ENCODE measurements around the gene STARD13.

The STARD13 gene

DNA sequence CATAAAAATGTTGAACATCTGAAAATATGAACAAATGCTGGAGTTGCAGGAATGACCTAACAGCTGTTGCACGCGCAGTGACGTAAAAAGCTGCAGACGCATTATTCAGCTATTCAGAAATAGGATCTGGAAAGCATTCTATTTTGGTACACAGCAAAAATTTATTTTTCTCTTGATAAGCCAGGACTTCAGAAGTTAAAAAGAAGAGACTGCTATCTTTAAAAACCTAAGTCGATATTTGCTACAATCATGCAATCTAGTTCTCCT, 36.9 kb upstream of the STARD13 start:
- H3K36me3 ChIP-seq (ENCODE audit: control insufficient read depth in 2 of 2, insufficient read depth in 2 of 2, low read length in 2 of 2), result no peaks in the 10 kb centered on the region
- no peak overlapping the region for H3K9ac ChIP-seq (ENCODE audit: low read length in 2 of 2)
- H3K4me1 ChIP-seq (ENCODE audit: control insufficient read depth, insufficient read depth, low read length), result no peaks in the 10 kb centered on the region
- H3K9me3 ChIP-seq (ENCODE audit: control insufficient read depth in 2 of 2, low read length in 2 of 2), result no peaks in the 10 kb centered on the region
- H3K27me3 ChIP-seq (ENCODE audit: control insufficient read depth in 1 of 2, insufficient read depth in 2 of 2, low read length in 2 of 2), result no peaks in the 10 kb centered on the region
- H3K27ac ChIP-seq (ENCODE audit: low read length), result no peak overlapping the region
- H3K4me3 ChIP-seq (ENCODE audit: low read length in 2 of 2), result no peak overlapping the region

GRCh38 chr13:33321686-33322542, 36.4 kb upstream of the STARD13 start:
- Histone ChIP-seq H3K27ac (ENCODE audit: low read length) (no peak overlapping the region), H3K4me1 (ENCODE audit: control insufficient read depth, insufficient read depth, low read length) (no peaks in the 10 kb centered on the region), H3K9ac (ENCODE audit: low read length in 2 of 2) (no peak overlapping the region), H3K9me3 (ENCODE audit: control insufficient read depth in 2 of 2, low read length in 2 of 2) (no peaks in the 10 kb centered on the region), H3K36me3 (ENCODE audit: control insufficient read depth in 2 of 2, insufficient read depth in 2 of 2, low read length in 2 of 2) (no peaks in the 10 kb centered on the region), H3K27me3 (ENCODE audit: control insufficient read depth in 1 of 2, insufficient read depth in 2 of 2, low read length in 2 of 2) (no peaks in the 10 kb centered on the region), H3K4me3 (ENCODE audit: low read length in 2 of 2) (no peak overlapping the region)

GRCh38 chr13:33319859-33320258, 34.3 kb upstream of the STARD13 start:
- H3K4me1 ChIP-seq (ENCODE audit: control insufficient read depth, insufficient read depth, low read length), result no peaks in the 10 kb centered on the region
- no peaks in the 10 kb centered on the region for H3K9me3 ChIP-seq (ENCODE audit: control insufficient read depth in 2 of 2, low read length in 2 of 2)
- H3K27ac ChIP-seq (ENCODE audit: low read length), result no peak overlapping the region
- H3K9ac ChIP-seq (ENCODE audit: low read length in 2 of 2), result no peak overlapping the region
- H3K36me3 ChIP-seq (ENCODE audit: control insufficient read depth in 2 of 2, insufficient read depth in 2 of 2, low read length in 2 of 2), result no peaks in the 10 kb centered on the region
- H3K27me3 ChIP-seq (ENCODE audit: control insufficient read depth in 1 of 2, insufficient read depth in 2 of 2, low read length in 2 of 2), result no peaks in the 10 kb centered on the region
- H3K4me3 ChIP-seq (ENCODE audit: low read length in 2 of 2), result no peak overlapping the region

GRCh38 chr13:33318744-33319143, 33.2 kb upstream of the STARD13 start:
- Histone ChIP-seq H3K4me1 (ENCODE audit: control insufficient read depth, insufficient read depth, low read length) (no peaks in the 10 kb centered on the region), H3K9ac (ENCODE audit: low read length in 2 of 2) (no peak overlapping the region), H3K27me3 (ENCODE audit: control insufficient read depth in 1 of 2, insufficient read depth in 2 of 2, low read length in 2 of 2) (no peaks in the 10 kb centered on the region), H3K4me3 (ENCODE audit: low read length in 2 of 2) (no peak overlapping the region), H3K36me3 (ENCODE audit: control insufficient read depth in 2 of 2, insufficient read depth in 2 of 2, low read length in 2 of 2) (no peaks in the 10 kb centered on the region), H3K27ac (ENCODE audit: low read length) (no peak overlapping the region), H3K9me3 (ENCODE audit: control insufficient read depth in 2 of 2, low read length in 2 of 2) (no peaks in the 10 kb centered on the region)

DNA sequence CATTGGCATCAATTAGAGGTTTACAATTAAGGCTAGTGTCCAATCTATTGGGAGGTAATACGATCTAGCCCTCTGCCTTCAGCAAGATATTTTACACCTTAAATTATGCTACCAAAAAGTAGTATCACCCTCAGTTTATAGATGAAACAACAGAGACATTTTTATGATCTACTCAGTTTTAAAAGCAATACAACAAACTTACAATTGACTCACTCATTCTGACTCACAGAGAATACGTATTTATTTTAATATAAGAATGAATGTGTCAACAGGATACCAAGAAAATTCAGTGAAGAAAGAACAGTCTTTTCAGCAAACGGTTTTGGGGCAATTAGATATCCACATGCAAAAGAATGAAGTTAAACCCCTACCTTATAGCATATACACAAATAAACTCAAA, 32.5 kb upstream of the STARD13 start:
- H3K27me3 ChIP-seq (ENCODE audit: control insufficient read depth in 1 of 2, insufficient read depth in 2 of 2, low read length in 2 of 2), result no peaks in the 10 kb centered on the region
- H3K27ac ChIP-seq (ENCODE audit: low read length), result no peak overlapping the region
- no peaks in the 10 kb centered on the region for H3K4me1 ChIP-seq (ENCODE audit: control insufficient read depth, insufficient read depth, low read length)
- H3K9ac ChIP-seq (ENCODE audit: low read length in 2 of 2), result no peak overlapping the region
- no peaks in the 10 kb centered on the region for H3K36me3 ChIP-seq (ENCODE audit: control insufficient read depth in 2 of 2, insufficient read depth in 2 of 2, low read length in 2 of 2)
- no peak overlapping the region for H3K4me3 ChIP-seq (ENCODE audit: low read length in 2 of 2)
- no peaks in the 10 kb centered on the region for H3K9me3 ChIP-seq (ENCODE audit: control insufficient read depth in 2 of 2, low read length in 2 of 2)

GRCh38 chr13:33316890-33317289, 31.3 kb upstream of the STARD13 start:
- Histone ChIP-seq H3K27ac (ENCODE audit: low read length) (no peak overlapping the region), H3K9me3 (ENCODE audit: control insufficient read depth in 2 of 2, low read length in 2 of 2) (no peaks in the 10 kb centered on the region), H3K27me3 (ENCODE audit: control insufficient read depth in 1 of 2, insufficient read depth in 2 of 2, low read length in 2 of 2) (no peaks in the 10 kb centered on the region), H3K9ac (ENCODE audit: low read length in 2 of 2) (no peak overlapping the region), H3K36me3 (ENCODE audit: control insufficient read depth in 2 of 2, insufficient read depth in 2 of 2, low read length in 2 of 2) (no peaks in the 10 kb centered on the region), H3K4me1 (ENCODE audit: control insufficient read depth, insufficient read depth, low read length) (no peaks in the 10 kb centered on the region), H3K4me3 (ENCODE audit: low read length in 2 of 2) (no peak overlapping the region)

DNA sequence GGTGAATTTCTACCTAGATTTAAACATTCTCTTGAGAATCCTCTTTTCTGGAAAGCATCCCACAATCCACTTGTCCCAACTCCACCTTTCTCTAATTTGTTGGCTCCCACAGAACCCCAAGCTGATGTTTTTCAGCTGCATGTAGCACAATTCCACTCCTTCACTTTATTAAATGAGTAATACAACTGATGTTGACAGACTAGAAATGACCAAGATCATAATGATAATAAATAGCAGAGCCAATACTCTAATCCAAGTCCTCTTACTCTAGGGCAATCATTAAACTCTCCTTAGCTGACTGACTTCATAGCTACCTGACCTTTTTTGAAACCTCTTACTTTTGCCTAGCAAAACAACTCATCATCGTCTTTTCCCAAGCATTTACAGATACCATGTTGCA, 27.9 kb upstream of the STARD13 start:
- Histone ChIP-seq H3K27me3 (ENCODE audit: control insufficient read depth in 1 of 2, insufficient read depth in 2 of 2, low read length in 2 of 2) (no peaks in the 10 kb centered on the region), H3K4me3 (ENCODE audit: low read length in 2 of 2) (no peak overlapping the region), H3K27ac (ENCODE audit: low read length) (no peak overlapping the region), H3K9me3 (ENCODE audit: control insufficient read depth in 2 of 2, low read length in 2 of 2) (no peaks in the 10 kb centered on the region), H3K36me3 (ENCODE audit: control insufficient read depth in 2 of 2, insufficient read depth in 2 of 2, low read length in 2 of 2) (no peaks in the 10 kb centered on the region), H3K9ac (ENCODE audit: low read length in 2 of 2) (no peak overlapping the region), H3K4me1 (ENCODE audit: control insufficient read depth, insufficient read depth, low read length) (no peaks in the 10 kb centered on the region)

DNA sequence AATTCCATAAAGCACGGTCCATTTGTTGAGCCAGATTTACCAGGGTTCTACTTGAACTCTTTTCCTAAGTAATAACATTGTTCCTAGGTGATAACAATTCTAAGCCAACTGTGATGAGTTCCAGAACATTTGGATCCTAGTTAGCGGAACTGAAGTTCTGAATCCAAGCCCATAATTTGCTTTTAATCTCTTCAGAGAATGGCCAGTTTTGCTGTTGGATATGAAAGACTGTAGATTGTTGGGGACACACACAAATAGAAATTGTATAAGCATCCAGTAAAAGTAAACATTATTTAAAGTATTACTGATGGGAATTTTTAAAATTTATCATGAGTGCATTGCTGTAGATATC, 27.3 kb upstream of the STARD13 start:
- H3K27me3 ChIP-seq (ENCODE audit: control insufficient read depth in 1 of 2, insufficient read depth in 2 of 2, low read length in 2 of 2), result no peaks in the 10 kb centered on the region
- no peak overlapping the region for H3K9ac ChIP-seq (ENCODE audit: low read length in 2 of 2)
- no peak overlapping the region for H3K27ac ChIP-seq (ENCODE audit: low read length)

DNA sequence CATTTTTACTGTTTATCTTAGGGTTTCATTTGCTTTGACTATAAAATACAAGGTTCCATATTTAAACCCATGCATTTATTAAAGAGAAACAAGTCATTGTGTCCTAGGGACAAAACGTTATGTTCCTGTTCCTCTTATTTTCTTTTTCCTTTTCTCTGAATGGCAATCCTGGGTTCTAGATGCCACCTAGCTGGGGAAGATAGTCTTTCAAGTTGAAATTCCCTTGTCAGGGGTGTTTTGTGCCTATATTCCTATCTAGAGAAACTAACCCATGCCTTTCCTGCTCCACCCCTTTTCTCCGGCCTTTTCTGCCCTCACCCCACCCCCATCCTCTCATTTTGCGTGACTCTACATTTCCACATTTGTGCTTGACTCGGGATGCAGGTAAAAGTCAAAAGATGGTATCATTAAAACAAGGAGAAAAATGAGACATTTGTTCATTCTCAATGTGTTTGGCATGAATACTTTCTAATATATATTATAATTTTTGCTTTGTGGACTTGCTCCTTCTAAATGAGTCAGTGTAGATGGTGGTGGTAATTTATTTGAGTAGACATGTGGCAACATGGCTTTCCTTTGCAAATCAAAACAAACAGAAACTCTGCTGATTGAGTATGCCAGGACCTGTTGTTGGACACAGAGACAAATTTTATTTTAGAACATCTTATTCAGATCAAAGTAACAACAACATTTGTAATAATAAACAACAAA, 26.8 kb upstream of the STARD13 start:
- Histone ChIP-seq H3K4me1 (ENCODE audit: control insufficient read depth, insufficient read depth, low read length) (no peaks in the 10 kb centered on the region), H3K9me3 (ENCODE audit: control insufficient read depth in 2 of 2, low read length in 2 of 2) (no peaks in the 10 kb centered on the region), H3K27me3 (ENCODE audit: control insufficient read depth in 1 of 2, insufficient read depth in 2 of 2, low read length in 2 of 2) (no peaks in the 10 kb centered on the region), H3K9ac (ENCODE audit: low read length in 2 of 2) (no peak overlapping the region), H3K36me3 (ENCODE audit: control insufficient read depth in 2 of 2, insufficient read depth in 2 of 2, low read length in 2 of 2) (no peaks in the 10 kb centered on the region), H3K4me3 (ENCODE audit: low read length in 2 of 2) (no peak overlapping the region), H3K27ac (ENCODE audit: low read length) (no peak overlapping the region)

More for the DNA sequence above, 27.3 kb upstream of the STARD13 start:
- no peaks in the 10 kb centered on the region for H3K9me3 ChIP-seq (ENCODE audit: control insufficient read depth in 2 of 2, low read length in 2 of 2)
- H3K36me3 ChIP-seq (ENCODE audit: control insufficient read depth in 2 of 2, insufficient read depth in 2 of 2, low read length in 2 of 2), result no peaks in the 10 kb centered on the region
- H3K4me1 ChIP-seq (ENCODE audit: control insufficient read depth, insufficient read depth, low read length), result no peaks in the 10 kb centered on the region
- no peak overlapping the region for H3K4me3 ChIP-seq (ENCODE audit: low read length in 2 of 2)

DNA sequence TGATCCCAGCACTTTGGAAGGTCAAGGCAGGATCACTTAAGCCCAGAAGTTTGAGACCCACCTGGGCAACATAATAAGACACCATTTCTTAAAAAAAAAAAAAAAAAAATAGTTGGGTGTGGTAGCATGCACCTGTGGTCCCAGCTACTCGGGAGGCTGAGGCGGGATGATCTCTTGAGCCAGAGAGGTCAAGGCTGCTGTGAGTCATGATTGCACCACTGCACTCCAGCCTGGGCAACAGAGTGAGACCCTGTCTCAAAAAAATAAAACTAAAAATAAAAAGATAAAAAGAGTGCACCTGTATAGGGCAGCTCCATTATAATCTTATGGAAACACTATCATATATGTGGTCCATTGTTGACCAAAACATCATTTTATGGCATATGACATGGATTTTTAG, 25.5 kb upstream of the STARD13 start:
- Histone ChIP-seq H3K36me3 (ENCODE audit: control insufficient read depth in 2 of 2, insufficient read depth in 2 of 2, low read length in 2 of 2) (no peaks in the 10 kb centered on the region), H3K4me3 (ENCODE audit: low read length in 2 of 2) (no peak overlapping the region), H3K27me3 (ENCODE audit: control insufficient read depth in 1 of 2, insufficient read depth in 2 of 2, low read length in 2 of 2) (no peaks in the 10 kb centered on the region), H3K9ac (ENCODE audit: low read length in 2 of 2) (no peak overlapping the region), H3K4me1 (ENCODE audit: control insufficient read depth, insufficient read depth, low read length) (no peaks in the 10 kb centered on the region), H3K27ac (ENCODE audit: low read length) (no peak overlapping the region), H3K9me3 (ENCODE audit: control insufficient read depth in 2 of 2, low read length in 2 of 2) (no peaks in the 10 kb centered on the region)
